HG02798 (cell line): ENCODE measurements around the gene SOX18.

Experiments
- ATAC-seq: cut with Tn5 transposase; IDR thresholded peaks from one replicate; pipeline ENCODE4 v1.9.1; 2021; ENCODE audit warnings: mild to moderate bottlenecking; ENCODE audit not compliant: unreplicated experiment, poor library complexity

Gene SOX18

GRCh38 chr20:64069209-64069613 lies 19.8 kb upstream of the SOX18 start:
- ATAC-seq: no peak

GRCh38 chr20:64068386-64069208 lies 19.2 kb upstream of the SOX18 start:
- ATAC-seq: no peak

GRCh38 chr20:64067733-64068307 lies 18.4 kb upstream of the SOX18 start:
- ATAC-seq: no peak

- ATAC-seq: no peak
Measured at GRCh38 chr20:64067005-64067632, 17.7 kb upstream of the SOX18 start.

GRCh38 chr20:64065974-64066343 lies 16.5 kb upstream of the SOX18 start:
- ATAC-seq: no peak

GRCh38 chr20:64065062-64065973 lies 15.9 kb upstream of the SOX18 start:
- ATAC-seq: no peak

GRCh38 chr20:64064145-64064698 lies 14.8 kb upstream of the SOX18 start:
- ATAC-seq: no peak

GRCh38 chr20:64063389-64064144 lies 14.1 kb upstream of the SOX18 start:
- no peak for ATAC-seq

GRCh38 chr20:64062596-64063388 lies 13.4 kb upstream of the SOX18 start, which contains the start of gene TCEA2:
Gene TCEA2 (plus strand): TSS chr20:64063198. CDS start chr20:64063313, 115 bp downstream.
- ATAC-seq: peak; percentile 84

- no peak for ATAC-seq
Measured at GRCh38 chr20:64062276-64062595, 12.8 kb upstream of the SOX18 start.

GRCh38 chr20:64058536-64058935 lies 9.1 kb upstream of the SOX18 start:
- ATAC-seq: no peak

GRCh38 chr20:64057628-64058498 lies 8.4 kb upstream of the SOX18 start:
- no peak for ATAC-seq

- ATAC-seq: no peak
Measured at GRCh38 chr20:64056889-64057627, 7.6 kb upstream of the SOX18 start.

GRCh38 chr20:64056639-64056888 lies 7.1 kb upstream of the SOX18 start:
- no peak for ATAC-seq

GRCh38 chr20:64055893-64056638 lies 6.6 kb upstream of the SOX18 start:
- ATAC-seq: no peak

- no peak for ATAC-seq
Measured at GRCh38 chr20:64055396-64055892, 6.0 kb upstream of the SOX18 start.
